ENCODE data around the gene PKD1. TPM values are rescaled to one million over a fixed set of nuclear protein-coding genes. Genes with fewer than 3 reads are reported as not detected.
"Not testable (repeated sequence)": the region's sequence is repeated elsewhere in the genome, so short reads cannot be mapped to it uniquely, and the experiment has no call there.

PKD1 gene
- 169 and 188 TPM in 2 replicates for total RNA-seq
- long read RNA-seq, partial matches to known transcripts = 2 of 3 reads
- long read RNA-seq, other reads (novel, unspliced or antisense) = 1 of 3 reads

- not testable (repeated sequence) for H3K9me3 Mint-ChIP-seq (ENCODE audit: unreplicated experiment); H3K36me3 Mint-ChIP-seq (ENCODE audit: unreplicated experiment); H3K27me3 Mint-ChIP-seq (ENCODE audit: unreplicated experiment)
- Mint-ChIP-seq H3K4me1 (ENCODE audit: unreplicated experiment) (peaks cover 10% of the 10 kb centered on the region), H3K27ac (ENCODE audit: unreplicated experiment) (peak within 1 kb of the TSS; percentile 94), H3K4me3 (ENCODE audit: unreplicated experiment) (peak within 1 kb of the TSS; percentile 92)
- DNase-seq (ENCODE audit: extremely low spot score, unreplicated experiment) = peak; percentile 100
Measured at GRCh38 chr16:2135770-2136490, at the start of gene PKD1. TSS of gene PKD1 (minus strand) at chr16:2135898. CDS start at chr16:2135689, 209 bp downstream.

- Mint-ChIP-seq H3K4me3 (ENCODE audit: unreplicated experiment) (no peak overlapping the region), H3K9me3 (ENCODE audit: unreplicated experiment) (no peaks in the 10 kb centered on the region), H3K36me3 (ENCODE audit: unreplicated experiment) (no peaks in the 10 kb centered on the region), H3K27me3 (ENCODE audit: unreplicated experiment) (no peaks in the 10 kb centered on the region), H3K4me1 (ENCODE audit: unreplicated experiment) (no peaks in the 10 kb centered on the region), H3K27ac (ENCODE audit: unreplicated experiment) (no peak overlapping the region)
- no peak for TF ChIP-seq CTCF (IDR thresholded peaks at IDR 0.05)
- DNase-seq (ENCODE audit: extremely low spot score, unreplicated experiment) = no peak
Measured at GRCh38 chr16:2184962-2185361, 49.3 kb upstream of the PKD1 start.

- Mint-ChIP-seq H3K27ac (ENCODE audit: unreplicated experiment) (no peak overlapping the region), H3K36me3 (ENCODE audit: unreplicated experiment) (no peaks in the 10 kb centered on the region), H3K4me3 (ENCODE audit: unreplicated experiment) (no peak overlapping the region), H3K9me3 (ENCODE audit: unreplicated experiment) (no peaks in the 10 kb centered on the region), H3K4me1 (ENCODE audit: unreplicated experiment) (no peaks in the 10 kb centered on the region), H3K27me3 (ENCODE audit: unreplicated experiment) (no peaks in the 10 kb centered on the region)
- no peak for TF ChIP-seq CTCF (IDR thresholded peaks at IDR 0.05)
- DNase-seq (ENCODE audit: extremely low spot score, unreplicated experiment) = no peak
Measured at GRCh38 chr16:2184346-2184745, 48.6 kb upstream of the PKD1 start.

GRCh38 chr16:2183671-2184070, 48.0 kb upstream of the PKD1 start:
- Mint-ChIP-seq H3K4me3 (ENCODE audit: unreplicated experiment) (no peak overlapping the region), H3K9me3 (ENCODE audit: unreplicated experiment) (no peaks in the 10 kb centered on the region), H3K27ac (ENCODE audit: unreplicated experiment) (no peak overlapping the region), H3K27me3 (ENCODE audit: unreplicated experiment) (no peaks in the 10 kb centered on the region), H3K36me3 (ENCODE audit: unreplicated experiment) (no peaks in the 10 kb centered on the region), H3K4me1 (ENCODE audit: unreplicated experiment) (no peaks in the 10 kb centered on the region)
- no peak for DNase-seq (ENCODE audit: extremely low spot score, unreplicated experiment)
- no peak for TF ChIP-seq CTCF (IDR thresholded peaks at IDR 0.05)

GRCh38 chr16:2181952-2182351, 46.3 kb upstream of the PKD1 start:
- Mint-ChIP-seq H3K36me3 (ENCODE audit: unreplicated experiment) (peaks cover 2% of the 10 kb centered on the region), H3K4me1 (ENCODE audit: unreplicated experiment) (no peaks in the 10 kb centered on the region), H3K9me3 (ENCODE audit: unreplicated experiment) (no peaks in the 10 kb centered on the region), H3K27ac (ENCODE audit: unreplicated experiment) (no peak overlapping the region), H3K27me3 (ENCODE audit: unreplicated experiment) (no peaks in the 10 kb centered on the region), H3K4me3 (ENCODE audit: unreplicated experiment) (no peak overlapping the region)
- DNase-seq (ENCODE audit: extremely low spot score, unreplicated experiment) = no peak
- TF ChIP-seq CTCF (IDR thresholded peaks at IDR 0.05) = no peak
